HPDE6-E6E7 (cell line): ENCODE measurements around the gene DCLK2.

Experiments
- DNase-seq: peaks from one replicate; pipeline ENCODE4 v3.0.0; 2011; ENCODE audit warnings: missing footprints; ENCODE audit errors: extremely low spot score

DCLK2 gene

DNA sequence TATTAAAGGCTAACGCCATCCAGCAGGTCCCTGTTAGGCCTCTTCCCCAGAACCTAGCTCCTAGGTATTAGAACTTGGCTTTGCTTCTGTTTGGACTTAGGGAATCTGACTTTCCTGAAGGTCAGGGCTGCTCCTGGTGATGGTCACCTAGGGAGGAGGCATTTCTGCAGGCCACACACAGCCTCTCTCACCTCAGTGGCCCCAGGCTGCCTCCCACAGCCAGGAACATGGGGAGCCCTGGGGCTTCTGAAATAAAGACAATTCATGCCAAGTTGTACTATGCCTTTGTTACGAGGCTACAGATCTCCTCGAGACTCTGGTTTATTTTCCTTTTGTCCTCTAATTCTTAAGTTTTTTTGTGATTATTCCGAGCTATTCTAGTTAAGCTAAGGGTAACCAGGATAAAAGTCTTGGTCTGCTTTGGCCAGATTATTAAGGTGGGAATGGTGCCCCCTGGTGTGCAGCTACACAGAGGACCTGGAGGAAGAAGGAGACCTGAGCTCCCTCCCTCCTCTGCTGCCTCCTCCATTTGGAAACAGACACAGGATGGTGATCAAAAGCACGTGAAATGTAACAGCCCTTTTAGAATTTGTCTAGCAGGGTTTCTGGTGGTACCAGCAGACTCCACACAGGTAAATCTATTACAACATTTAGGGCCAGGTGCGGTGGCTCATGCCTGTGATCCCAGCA, 131.0 kb downstream of the DCLK2 start:
- peak; percentile 56 for DNase-seq

DNA sequence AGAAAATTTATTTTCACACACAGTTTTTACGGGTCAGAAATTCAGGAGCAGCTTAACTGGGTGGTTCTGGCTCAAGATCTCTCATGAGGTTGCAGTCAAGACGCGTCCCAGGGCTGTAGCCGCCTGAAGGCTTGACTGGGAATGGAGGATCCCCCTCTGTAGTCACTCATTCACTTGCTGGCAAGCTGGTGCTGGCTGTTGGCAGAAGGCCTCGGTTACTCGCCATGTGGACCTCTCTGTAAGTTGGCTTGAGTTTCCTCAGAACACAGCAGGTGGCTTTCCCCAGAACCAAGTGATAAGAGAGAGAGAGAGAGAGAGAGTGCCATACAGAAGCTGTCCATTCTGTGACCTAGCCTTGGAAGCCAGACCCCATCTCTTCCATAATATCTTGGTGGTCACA, 132.8 kb downstream of the DCLK2 start:
- no peak for DNase-seq

DNA sequence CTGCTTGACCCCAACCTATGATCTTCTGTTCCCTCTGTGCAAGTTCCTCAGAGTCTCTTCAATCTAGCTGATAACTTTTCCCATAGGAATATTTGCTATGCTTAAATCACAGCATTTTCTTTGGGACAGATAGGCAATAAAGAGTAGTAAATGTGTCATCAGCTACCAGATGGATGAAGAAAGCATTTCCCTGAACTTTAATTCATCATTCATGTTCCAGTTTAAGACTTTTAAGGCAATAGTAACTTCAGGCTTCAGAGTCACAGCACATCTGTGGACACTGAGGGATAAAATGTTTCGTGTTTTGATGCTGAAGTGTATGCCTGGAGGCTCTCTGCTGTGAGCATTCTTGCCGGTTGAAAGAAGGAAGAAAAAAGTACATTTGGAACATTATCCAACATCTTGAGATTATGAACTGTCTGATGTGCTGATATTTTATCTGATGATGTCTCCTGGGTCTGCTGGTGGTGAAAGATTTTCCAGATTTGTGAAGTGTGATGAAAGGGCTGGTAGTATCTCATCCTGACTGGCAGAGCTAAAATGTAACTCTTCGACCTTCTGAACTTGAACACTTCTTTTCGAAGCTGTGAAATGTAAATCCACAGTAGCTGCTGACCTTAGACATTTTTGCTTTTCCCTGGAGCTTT, 133.7 kb downstream of the DCLK2 start:
- DNase-seq = no peak

DNA sequence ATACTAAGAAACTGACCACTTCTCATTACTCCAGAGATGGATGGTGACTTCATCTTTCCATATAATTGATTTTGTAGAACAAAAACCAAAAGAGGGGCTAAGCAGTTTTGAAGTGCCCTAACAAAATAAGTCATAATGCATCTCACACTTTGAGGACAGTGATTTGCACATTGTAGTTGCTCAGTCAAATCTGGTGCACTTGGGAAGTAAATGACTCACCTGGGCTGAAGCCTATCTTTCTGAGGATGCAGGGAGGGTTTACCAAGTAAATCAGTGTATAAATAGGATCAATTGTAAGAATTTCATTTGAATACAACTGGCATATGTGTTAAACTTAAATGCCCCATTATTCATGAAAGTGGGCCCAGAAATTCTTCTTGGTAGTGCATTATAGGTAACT, 134.2 kb downstream of the DCLK2 start:
- DNase-seq = no peak

DNA sequence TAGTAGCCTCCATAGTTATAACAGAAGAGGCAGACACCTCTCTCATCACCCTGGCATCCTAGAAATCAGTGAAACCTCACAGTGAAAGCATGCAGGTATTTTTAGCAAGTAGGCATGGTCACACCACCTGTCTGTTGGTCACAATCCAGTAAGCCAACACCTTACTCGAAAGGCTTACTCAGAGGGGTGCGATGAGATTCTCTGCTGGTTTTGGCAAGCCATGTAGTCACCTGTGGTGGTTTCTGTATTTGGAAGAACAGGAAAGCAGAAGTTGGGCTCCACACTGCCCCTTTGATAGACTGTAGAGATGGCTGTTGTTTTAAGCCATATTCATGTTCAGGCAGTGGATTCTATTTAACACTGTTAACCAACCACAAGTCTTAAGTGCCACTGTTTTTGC, 134.7 kb downstream of the DCLK2 start:
- DNase-seq = peak; percentile 8

DNA sequence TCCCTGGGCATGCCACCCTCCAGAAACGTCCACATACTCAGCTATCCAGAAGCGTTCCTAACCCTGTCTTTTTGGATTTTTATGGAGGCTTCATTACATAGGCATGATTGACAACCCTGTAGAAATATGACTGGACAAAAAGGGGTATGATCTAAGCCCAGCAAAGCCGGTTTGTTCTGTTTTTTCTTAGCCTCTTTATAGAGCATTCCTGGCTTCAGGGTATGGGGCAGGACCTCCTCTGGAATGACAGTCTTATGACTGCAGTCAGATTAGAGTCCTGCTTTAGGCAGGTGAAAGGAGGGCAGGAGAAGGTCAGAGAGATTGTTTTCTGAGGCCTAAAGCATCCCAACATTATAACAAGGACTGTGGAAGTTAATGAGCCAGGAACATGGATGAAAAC, 137.4 kb downstream of the DCLK2 start:
- peak; percentile 27 for DNase-seq

DNA sequence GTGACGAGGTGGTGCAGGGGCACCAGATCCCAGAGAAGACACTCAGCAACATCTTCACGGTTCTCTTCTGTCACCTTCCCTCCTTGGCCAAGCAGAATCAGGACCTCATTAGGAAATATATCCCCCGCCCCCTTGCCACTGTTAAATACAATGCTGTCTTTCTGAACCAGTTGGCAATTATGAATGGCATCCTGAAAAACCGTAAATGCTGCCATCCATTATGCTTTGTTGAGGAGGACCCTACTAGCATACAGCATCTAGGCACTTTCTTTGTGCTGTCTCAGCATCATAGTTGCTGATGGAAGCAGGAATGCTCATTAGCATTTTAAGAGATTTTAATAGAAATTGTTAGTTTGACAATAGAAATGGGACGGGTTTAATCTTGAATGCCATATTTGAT, 138.5 kb downstream of the DCLK2 start:
- no peak for DNase-seq

DNA sequence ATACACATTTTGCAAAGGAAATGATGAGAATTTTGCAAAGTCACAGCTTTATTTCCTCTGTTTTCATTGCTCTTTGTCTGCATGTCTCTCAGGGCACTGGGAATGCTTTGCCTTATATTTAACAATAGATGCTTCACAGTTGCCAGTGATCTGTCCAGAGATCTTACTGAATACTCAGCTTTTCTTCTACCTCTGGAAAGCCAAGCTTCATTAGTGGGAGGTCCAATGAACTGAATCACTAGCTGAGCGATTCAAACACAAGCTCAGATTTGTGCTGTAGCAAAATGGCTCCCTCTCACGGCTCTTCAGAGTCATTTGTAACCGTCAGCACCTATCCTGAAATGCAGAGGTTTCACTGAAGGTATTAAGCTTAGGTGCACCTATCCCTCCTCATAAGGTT, 138.9 kb downstream of the DCLK2 start:
- peak; percentile 48 for DNase-seq

DNA sequence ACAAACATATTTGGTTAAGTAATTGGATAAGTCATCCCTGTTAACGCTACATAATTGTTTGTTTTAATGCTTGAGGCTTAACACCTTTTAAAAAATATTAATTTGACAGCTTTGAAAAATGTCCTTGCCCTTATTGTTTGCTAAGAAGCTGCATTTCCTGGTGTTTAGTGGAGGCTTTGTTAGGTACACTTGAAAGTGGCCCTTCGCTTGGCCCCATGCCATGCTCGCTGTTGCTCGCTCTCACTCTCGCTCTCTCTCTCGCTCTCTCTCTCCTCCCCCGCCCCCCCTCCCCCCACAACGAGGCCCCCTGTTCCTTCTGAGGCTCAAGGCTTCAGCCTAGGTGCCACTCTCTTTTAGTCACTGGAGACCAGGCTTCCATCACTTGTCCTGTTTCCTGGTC, 139.6 kb downstream of the DCLK2 start:
- DNase-seq = no peak

DNA sequence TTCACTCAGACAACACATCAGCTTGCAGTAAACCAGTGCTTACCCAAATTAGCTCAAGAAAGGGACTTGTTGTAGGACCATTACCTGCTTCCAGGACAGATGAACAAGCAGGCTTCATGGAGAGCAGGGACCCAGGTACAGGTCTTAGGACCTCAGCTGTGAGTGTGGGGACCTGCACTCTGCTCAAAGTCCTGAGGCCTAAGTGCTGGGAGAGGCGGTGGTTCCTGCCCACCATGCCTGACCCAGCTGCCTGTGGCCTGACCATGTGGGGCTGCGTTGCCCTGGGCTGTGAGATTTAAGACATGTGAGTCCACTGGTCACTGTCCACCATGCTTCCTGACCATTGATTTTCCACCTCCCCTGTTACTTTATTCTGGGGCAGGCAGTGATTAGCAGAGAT, 140.2 kb downstream of the DCLK2 start:
- no peak for DNase-seq

DNA sequence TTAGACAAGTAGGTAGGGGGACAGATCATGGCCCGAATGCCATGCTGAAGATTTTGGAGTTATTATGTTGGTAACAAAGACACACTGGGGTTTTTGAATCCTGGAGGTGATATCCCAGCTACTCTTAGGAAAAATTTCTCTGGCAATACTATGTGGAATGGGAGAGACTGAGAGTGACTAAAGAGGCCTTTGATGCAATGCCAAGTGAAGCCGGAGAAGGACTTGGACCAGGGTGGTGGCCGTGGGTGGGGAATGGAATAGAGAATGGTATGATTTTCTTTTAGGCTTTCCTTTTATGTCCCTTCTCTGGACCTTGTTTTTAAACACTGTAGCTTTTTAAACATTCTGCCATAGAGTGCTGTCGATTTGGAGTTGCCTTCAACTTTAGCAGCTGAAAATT, 141.6 kb downstream of the DCLK2 start:
- no peak for DNase-seq

DNA sequence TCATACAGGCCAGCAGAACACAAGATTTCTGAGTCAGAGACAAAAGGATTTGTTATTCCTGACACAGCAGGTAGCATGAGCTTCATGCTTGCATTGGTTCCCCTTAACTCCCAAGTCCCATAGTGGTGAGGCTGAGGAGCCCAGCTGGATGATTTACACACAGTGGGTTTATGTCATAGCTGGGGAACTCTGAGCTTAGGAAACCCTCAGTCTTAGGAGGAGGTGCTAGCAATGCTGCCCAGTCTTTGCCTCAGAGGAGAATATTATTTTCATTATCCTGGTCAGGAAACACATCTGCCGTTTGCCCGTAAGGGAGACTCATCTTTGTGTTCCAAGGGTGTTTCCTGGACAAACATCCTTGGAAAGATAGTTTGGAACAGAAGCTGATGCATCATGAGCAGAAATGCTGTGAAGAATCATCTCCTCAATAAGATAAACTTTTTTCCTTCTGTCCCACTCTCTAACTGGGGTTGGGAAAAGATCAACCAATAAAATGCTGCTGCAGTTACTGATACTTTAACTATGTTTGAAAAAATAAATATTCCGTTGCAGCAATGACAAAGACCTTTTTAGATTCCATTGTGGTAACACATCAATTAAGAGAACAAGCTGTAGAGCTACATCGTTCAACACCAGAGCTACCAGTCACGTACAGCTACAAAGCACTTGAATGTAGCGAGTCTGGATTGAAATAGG, 146.8 kb downstream of the DCLK2 start:
- no peak for DNase-seq

DNA sequence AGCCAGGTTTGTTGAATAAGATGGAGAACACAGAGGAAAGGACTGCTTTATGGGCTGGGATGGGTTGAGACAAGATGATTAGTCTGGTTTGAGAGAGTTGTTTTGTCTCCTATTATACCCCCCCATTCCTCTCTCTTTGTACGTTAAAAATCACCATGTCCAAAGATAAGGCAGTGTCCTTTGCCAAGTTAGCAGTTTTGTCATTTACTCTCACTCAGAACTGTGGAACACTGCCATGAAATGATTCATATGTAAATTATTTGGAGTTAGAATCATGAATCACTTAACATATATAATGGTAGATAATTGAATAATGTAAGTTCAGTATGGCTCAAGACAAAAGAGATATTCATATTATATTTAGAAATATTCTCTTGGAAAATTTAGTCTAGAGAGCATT, 151.3 kb downstream of the DCLK2 start:
- DNase-seq = no peak

DNA sequence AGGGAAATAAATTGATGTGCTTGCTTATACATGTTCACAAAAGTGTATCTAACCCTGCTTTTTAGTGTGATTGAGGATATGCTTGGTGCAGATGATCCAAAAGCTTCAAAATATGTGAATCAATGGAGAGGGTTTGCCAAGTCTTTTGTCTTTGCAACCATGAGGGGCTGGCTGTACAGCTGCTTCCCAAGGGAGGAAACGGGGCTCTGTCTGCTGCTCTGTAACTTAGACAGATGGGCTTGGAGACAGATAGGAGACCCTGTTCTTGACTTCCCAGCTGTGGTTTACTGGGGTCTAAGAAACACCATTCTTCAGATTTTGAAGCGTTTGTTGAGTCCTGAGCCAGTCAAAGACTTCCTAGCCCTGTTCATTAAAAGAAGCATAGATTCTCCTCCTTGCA, 152.3 kb downstream of the DCLK2 start:
- DNase-seq = no peak

DNA sequence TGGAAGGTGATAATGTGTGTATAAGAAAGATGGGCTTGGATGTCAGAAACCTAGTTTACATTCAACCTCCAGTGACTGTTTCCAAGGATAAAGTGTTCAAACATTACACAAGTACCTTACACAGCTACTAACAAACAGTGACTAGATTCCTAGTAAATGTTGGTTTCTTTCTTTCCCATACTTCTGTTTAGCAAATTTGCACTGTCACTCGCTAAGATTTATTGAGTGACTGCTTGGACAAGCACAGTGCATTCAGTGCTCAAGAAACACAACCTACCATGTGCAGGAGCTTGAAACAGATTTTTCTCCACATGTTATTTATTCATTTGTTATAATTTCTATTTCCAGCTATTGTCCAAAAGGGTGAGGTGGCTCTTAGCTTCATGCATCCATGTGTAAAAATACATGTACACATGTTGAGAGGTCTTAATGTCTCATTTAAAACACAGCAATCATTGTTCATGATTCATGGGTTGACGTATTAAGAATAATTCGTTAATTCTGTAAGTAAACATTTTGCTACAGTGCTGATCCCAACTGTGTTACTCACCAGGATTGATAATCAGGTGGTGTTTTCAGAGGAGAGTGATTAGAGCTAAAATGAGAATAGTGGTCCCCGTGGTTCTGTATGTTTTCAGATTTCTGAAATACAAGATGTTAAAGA, 153.0 kb downstream of the DCLK2 start:
- DNase-seq = no peak

DNA sequence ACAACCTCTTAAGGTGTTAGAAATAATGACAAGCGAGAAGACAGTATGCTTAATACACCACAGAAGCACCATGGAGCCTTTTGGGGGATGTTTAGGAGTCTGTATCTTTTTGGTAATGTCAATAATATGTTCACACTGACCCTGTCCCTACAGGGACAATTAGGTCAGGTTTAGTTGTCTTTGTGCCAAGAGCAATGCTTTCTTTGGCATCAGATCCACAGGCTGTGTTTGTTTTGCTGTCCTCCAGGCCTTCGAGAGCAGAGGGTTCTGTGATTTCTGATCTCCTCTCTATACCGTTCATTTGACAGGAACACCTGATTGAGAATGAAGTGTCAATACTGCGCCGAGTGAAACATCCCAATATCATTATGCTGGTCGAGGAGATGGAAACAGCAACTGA, 153.8 kb downstream of the DCLK2 start:
- DNase-seq = no peak

DNA sequence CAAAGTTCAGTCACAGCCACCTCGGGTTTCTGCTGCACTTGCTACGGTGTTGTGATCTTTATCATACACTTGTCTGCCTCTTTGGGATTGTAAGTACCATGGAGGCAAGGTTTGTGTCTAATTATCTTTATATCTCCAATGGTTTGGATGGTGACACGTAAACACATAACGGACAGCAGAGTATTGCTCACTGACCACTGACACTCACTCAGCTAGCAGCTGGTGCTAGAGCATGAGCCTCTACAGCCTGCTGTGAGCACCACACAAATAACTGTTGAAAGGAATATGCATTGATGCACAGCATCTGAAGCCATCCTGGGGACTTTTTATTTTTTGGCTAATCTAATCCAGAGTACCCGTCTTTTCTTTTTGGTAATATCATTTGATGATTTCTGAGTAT, 156.0 kb downstream of the DCLK2 start:
- DNase-seq = no peak

DNA sequence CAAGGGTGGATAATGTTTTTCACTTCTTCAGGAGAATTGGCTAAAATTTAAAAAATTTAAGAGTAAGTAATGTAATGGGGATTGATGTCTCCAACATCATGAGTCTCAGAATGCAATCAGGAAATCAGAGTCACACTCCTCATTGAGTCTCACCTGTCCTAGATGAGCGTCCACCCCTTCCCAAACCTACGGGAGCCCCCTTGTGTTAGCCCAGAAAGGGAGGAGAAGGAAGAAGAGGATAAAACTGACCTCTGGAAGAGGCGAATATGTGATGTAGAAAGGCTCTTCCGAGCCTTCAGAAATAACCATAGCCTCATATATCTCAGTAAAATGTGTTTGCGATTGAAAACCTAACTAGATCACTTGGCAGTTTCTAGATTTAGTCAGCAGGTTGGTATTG, 157.1 kb downstream of the DCLK2 start:
- no peak for DNase-seq

DNA sequence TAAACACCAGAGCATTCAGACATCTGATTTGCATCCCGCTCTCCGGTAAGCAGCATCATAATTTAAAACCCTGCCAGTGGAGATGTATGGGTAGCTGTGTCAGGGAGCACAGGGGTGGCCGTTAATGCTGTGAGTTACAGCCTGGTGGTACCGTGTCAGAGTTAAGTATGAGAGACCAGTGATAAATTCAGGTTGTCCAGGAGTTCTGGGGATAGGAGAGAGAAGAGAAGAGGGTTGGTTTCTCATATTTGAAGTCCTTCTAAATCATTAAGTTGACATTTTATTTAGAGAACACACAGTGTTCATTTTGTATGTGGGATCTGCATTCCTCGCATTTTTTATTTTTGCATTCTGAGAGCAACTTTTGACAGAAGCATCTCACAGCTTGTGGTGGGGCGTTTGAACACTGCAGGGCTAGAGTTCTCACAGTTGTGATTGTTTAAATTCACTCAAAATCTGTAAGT, 157.6 kb downstream of the DCLK2 start:
- DNase-seq = no peak

DNA sequence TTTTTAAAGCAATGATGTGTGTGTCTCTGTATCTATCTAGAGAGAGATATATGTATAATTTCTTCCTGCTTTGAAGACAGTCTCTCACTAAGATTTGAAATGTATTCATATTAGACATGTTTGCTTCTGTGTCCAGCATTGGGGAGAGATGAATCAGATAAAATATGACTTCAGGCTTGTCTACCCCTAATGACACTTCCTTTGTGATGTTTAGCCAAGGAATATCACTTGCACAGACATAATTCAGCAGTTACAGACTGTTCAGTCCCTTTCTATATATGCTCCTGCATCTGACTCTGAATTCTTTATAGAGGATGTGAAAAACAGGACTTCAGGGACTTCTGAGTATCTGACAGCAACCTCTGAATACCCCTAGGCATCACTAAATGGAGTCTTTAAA, 158.4 kb downstream of the DCLK2 start:
- DNase-seq = no peak

DNA sequence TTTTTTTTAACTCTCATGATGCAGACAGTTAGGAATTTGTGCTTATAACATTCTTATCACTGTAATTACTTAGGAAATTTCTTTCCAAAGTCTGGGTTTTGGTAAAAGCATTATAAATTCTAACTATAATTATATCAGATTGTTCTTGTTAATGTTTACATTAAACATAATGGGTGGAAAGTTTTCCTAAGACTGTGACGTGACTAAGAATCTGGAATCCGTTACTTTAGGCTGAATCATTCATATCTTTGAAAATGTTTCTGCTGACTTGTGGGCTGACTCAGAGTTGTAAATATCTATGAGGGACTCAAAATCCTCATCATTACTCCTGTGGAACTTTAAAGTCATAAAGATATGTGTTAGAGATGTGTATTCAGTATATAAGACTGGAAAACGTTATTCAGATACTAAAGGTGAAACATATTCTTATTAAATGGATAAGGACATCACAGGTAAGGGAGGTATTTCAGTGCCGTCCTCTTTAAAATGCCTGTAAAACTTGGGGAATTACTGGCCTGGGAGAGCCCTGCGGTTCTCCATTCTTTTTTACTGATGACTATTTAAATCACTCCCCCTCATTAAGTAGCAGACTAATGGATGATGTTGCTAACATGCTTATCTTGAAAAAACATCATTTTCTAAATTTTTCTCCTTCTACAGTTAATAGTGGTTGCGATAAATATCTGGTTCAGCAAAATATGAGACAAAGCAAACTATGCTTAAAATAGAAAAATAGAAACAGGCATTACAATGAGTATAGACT, 159.0 kb downstream of the DCLK2 start:
- DNase-seq = peak; percentile 29

DNA sequence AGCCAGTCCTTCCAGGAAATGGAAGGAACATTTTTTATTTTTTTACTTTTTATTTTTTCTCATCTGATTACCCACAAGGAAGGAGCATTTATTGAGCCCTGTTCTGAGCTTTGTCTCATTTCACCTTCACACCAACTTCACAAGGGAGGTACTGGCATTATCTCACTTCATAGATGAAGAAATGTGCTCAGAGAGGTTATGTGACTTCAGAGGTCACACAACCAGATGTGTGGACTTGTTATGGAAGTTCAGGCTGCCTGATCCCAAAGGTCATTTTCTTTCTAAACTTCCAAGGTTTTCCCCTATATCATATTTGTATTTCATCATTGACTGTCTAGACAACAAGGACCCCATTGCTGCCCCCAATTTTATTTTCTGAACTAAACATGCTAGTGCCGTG, 160.3 kb downstream of the DCLK2 start:
- DNase-seq = no peak
